ENCODE measurements around the gene SMAD2. TPM values are rescaled to one million over a fixed set of nuclear protein-coding genes. Genes with fewer than 3 reads are reported as not detected.

Gene SMAD2
- total and polyA plus RNA-seq, 2 of the 8 experiments (the other 6 are each of a cell fraction or from before 2014, with no cell fraction given): 28.4 to 124 TPM

- no peak overlapping the region for H4K5ac ChIP-seq (ENCODE audit: insufficient read length, low read depth, low read length)
- DNase-seq (ENCODE audit: low read depth in 1 of 2, low spot score in 2 of 2) (no peak), FAIRE-seq (no peak)
- WGBS, 2 experiments (ENCODE audit: extremely low coverage in 1 of 2, insufficient coverage in 1 of 2, insufficient read length in 1 of 2, insufficient replicate concordance in 2 of 2, low coverage in 1 of 2, low lambda C conversion rate in 2 of 2, missing lambda C conversion rate in 1 of 2): 84% methylated on average over 3 of the region's 3 CpGs; no CpG with 5 or more reads in 1 of the 2 experiments
- no peaks in the 10 kb centered on the region for H3K79me2 ChIP-seq (ENCODE audit: control insufficient read depth in 1 of 2, insufficient read depth in 2 of 2, low read length in 2 of 2)
- no peak overlapping the region for H4K91ac ChIP-seq (replicated peaks; ENCODE audit: insufficient read length, low read length)
- H3K4ac ChIP-seq (replicated peaks; ENCODE audit: insufficient read length, low read depth, low read length): no peak overlapping the region
- no peak overlapping the region for H3K27ac ChIP-seq (ENCODE audit: low read depth, low read length)
- no peaks in the 10 kb centered on the region for H3K4me1 ChIP-seq (replicated peaks in 1 of 4; ENCODE audit: control insufficient read depth in 3 of 4, insufficient read depth in 4 of 4, low read length in 3 of 4)
- no peak overlapping the region for H2BK5ac ChIP-seq (ENCODE audit: low read depth, low read length)
- H3K79me1 ChIP-seq (ENCODE audit: low read depth, low read length): no peaks in the 10 kb centered on the region
- ChIA-PET CTCF (ENCODE audit: partially characterized antibody) (interaction anchor here (0.6 kb wide), 1 partner anchor 108 kb away, joined by 3 read pairs; no protein-coding TSS in a partner anchor), POLR2A (ENCODE audit: partially characterized antibody) (interaction anchor here (1.2 kb wide), 1 partner anchor 21 kb away, joined by 3 read pairs; no protein-coding TSS in a partner anchor)
- H2AFZ ChIP-seq (ENCODE audit: low read length): no peak overlapping the region
- no peak overlapping the region for H2AK5ac ChIP-seq (ENCODE audit: low read depth, low read length)
- no peak overlapping the region for H2BK15ac ChIP-seq (ENCODE audit: low read length)
- H3K18ac ChIP-seq (ENCODE audit: extremely low read depth, low read length): no peak overlapping the region
- H3K14ac ChIP-seq (ENCODE audit: insufficient read length): no peak overlapping the region
- H3K36me3 ChIP-seq (ENCODE audit: control insufficient read depth in 2 of 4, insufficient read depth in 4 of 4, low read length in 3 of 4): no peaks in the 10 kb centered on the region
- no peak overlapping the region for H3K23ac ChIP-seq (ENCODE audit: insufficient read length)
- no peak overlapping the region for H3K4me3 ChIP-seq (ENCODE audit: extremely low read depth in 1 of 4, insufficient read depth in 2 of 4, low read depth in 3 of 4, low read length in 4 of 4)
- H4K8ac ChIP-seq (ENCODE audit: extremely low read depth, insufficient read depth, low read length): no peak overlapping the region
- H3K4me2 ChIP-seq (ENCODE audit: insufficient read depth in 1 of 2, low read depth in 2 of 2, low read length in 2 of 2): no peak overlapping the region
- H3K9me3 ChIP-seq (ENCODE audit: insufficient read depth in 2 of 2, low read depth in 1 of 2, low read length in 1 of 2): no peaks in the 10 kb centered on the region; a peak in 1 of 4 replicates
- no peaks in the 10 kb centered on the region; the same call in 1 of the 2 replicates for H3K23me2 ChIP-seq (ENCODE audit: low read depth, low read length)
- no peak overlapping the region for H3K56ac ChIP-seq (replicated peaks; ENCODE audit: insufficient read length, low read depth, low read length)
- H4K20me1 ChIP-seq (replicated peaks in 1 of 2; ENCODE audit: control insufficient read depth in 1 of 2, insufficient read depth in 2 of 2, low read length in 2 of 2): no peaks in the 10 kb centered on the region
- H3K9ac ChIP-seq (replicated peaks in 1 of 4; ENCODE audit: extremely low read depth in 1 of 4, low read depth in 3 of 4, low read length in 3 of 4): no peak overlapping the region
- H3K27me3 ChIP-seq (replicated peaks in 1 of 4; ENCODE audit: control insufficient read depth in 3 of 4, extremely low read depth in 1 of 4, insufficient read depth in 3 of 4, low read length in 3 of 4): no peaks in the 10 kb centered on the region
- no peak overlapping the region for H2BK120ac ChIP-seq (replicated peaks; ENCODE audit: low read depth, low read length)
- no peak overlapping the region for H2BK20ac ChIP-seq (ENCODE audit: low read length)
- H2BK12ac ChIP-seq (ENCODE audit: low read depth, low read length): no peak overlapping the region
- no peak for TF ChIP-seq PHF8 (conservative IDR thresholded peaks at IDR 0.05; ENCODE audit: low read depth, low read length)
- TF ChIP-seq CHD1 (IDR thresholded peaks at IDR 0.05; ENCODE audit: low read depth, low read length): no peak
- no peak for TF ChIP-seq CTBP2 (IDR thresholded peaks at IDR 0.05; ENCODE audit: borderline replicate concordance, insufficient read depth, insufficient read length, low read length)
- TF ChIP-seq ATF3 (IDR thresholded peaks at IDR 0.05; ENCODE audit: insufficient read depth, low read depth, low read length): no peak
- TF ChIP-seq SUZ12 (IDR thresholded peaks at IDR 0.05; ENCODE audit: low read length): no peak
- TF ChIP-seq ASH2L (IDR thresholded peaks at IDR 0.05; ENCODE audit: low read length): no peak
- TF ChIP-seq KDM5A (IDR thresholded peaks at IDR 0.05; ENCODE audit: low read length): no peak
- TF ChIP-seq MAFK (IDR thresholded peaks at IDR 0.05; ENCODE audit: low read depth, low read length): no peak
- no peak for TF ChIP-seq CEBPB (IDR thresholded peaks at IDR 0.05; ENCODE audit: low read depth, low read length)
- no peak for TF ChIP-seq JUND (IDR thresholded peaks at IDR 0.05; ENCODE audit: low read length)
- no peak for TF ChIP-seq TAF1 (IDR thresholded peaks at IDR 0.05; ENCODE audit: low read depth, low read length)
- no peak for TF ChIP-seq BCL11A (IDR thresholded peaks at IDR 0.05; ENCODE audit: low read depth in 2 of 2, low read length in 2 of 2)
- no peak for TF ChIP-seq EZH2 (IDR thresholded peaks at IDR 0.05; ENCODE audit: low read depth, low read length, severe bottlenecking)
- no peak for TF ChIP-seq RXRA (IDR thresholded peaks at IDR 0.05; ENCODE audit: insufficient read depth, low read depth, low read length)
Measured at GRCh38 chr18:47809420-47809819, 121.0 kb downstream of the SMAD2 start.
